Right ventricle myocardium inferior (tissue), 1 donor: ENCODE results near the gene OR10A4. TPM values are rescaled to one million over a fixed set of nuclear protein-coding genes. Genes with fewer than 3 reads are reported as not detected.
"Not testable (repeated sequence)": the region's sequence is repeated elsewhere in the genome, so short reads cannot be mapped to it uniquely, and the experiment has no call there.

ENCODE experiments used
- ATAC-seq: fragments of 200-7000 bp; cut with Tn5 transposase; one replicate; pipeline ENCODE4 v1.9.1; 2020; ENCODE audit warnings: mild to moderate bottlenecking, moderate library complexity
- DNase-seq: peaks from one replicate; pipeline ENCODE4 v3.0.0; 2021; ENCODE audit errors: missing footprints
- intact Hi-C: fragments of 100-400 bp; cut with DNase I; formaldehyde crosslinking; loops from one replicate; pipeline ENCODE4 v1.11.0; 2022
- long read RNA-seq: library from polyadenylated mRNA; unstranded; transcript quantifications from one replicate; pipeline ENCODE4 v2.0.0, GENCODE V29; 2021
- total RNA-seq: library from RNA; stranded (reverse); fragmentation: NEBNext Ultra II Directional; extraction: Animal tissue kit (Norgen Biotek cat#: 25700); gene quantifications from one replicate; pipeline ENCODE4 v1.2.1, GENCODE V29; 2021
- donor health status: DM: no; HTN: yes; CAD: no; lungs with severe emphysema.

Gene OR10A4
- total RNA-seq = not detected
- long read RNA-seq = 0 reads

DNA sequence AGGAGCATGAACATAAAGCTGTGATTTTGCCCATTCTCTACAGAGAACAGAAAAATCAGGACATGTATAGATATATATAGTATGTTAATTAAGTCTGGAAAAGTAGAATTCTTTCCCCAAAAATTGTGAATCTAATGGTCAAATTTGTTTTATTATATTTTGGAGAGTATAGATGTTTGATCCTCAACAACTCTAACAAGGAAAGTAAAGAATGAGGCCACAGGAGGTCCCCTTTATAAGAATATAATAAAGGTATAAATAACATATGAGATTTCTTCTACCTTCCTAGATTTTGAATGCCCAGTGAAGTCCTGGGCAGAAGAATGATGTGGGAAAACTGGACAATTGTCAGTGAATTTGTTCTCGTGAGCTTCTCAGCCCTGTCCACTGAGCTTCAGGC, at the start of gene OR10A4:
Gene OR10A4 (plus strand): TSS at position 301 of the 400 bp plus-strand sequence. CDS start 23 bp downstream, at position 324.
- ATAC-seq (no peak), DNase-seq (no peak)
- intact Hi-C loops = no loop called here

GRCh38 chr11:6828103-6828502, 48.3 kb upstream of the OR10A4 start:
- no peak for ATAC-seq
- DNase-seq = no peak
- intact Hi-C loops = no loop called here

GRCh38 chr11:6833356-6833755, 43.1 kb upstream of the OR10A4 start:
- ATAC-seq (no peak), DNase-seq (no peak)
- intact Hi-C loops = no loop called here

GRCh38 chr11:6834021-6834420, 42.4 kb upstream of the OR10A4 start:
- intact Hi-C loops = no loop called here
- ATAC-seq (no peak), DNase-seq (no peak)

DNA sequence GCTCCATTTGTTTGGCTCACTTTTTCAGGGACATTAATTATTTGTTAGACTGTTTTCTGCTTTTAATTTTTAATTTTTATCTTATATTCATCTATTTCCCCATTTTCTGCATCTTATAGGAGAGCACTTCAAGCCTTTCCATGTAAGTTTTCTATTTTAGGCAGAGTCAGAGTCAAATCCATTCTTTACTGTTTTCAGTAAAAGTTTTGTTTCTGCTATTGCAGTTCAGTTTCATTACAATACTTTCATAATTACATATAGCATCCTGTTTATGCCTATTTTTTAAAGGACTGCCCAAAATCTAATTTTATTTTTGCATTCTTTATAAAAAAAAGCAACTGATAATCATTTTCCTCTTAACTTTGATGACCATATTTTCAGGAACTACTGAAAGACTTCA, 34.7 kb upstream of the OR10A4 start:
- intact Hi-C loops = no loop called here
- DNase-seq (no peak), ATAC-seq (no peak)

GRCh38 chr11:6843670-6844069, 32.8 kb upstream of the OR10A4 start:
- DNase-seq (no peak), ATAC-seq (no peak)
- intact Hi-C loops = no loop called here

DNA sequence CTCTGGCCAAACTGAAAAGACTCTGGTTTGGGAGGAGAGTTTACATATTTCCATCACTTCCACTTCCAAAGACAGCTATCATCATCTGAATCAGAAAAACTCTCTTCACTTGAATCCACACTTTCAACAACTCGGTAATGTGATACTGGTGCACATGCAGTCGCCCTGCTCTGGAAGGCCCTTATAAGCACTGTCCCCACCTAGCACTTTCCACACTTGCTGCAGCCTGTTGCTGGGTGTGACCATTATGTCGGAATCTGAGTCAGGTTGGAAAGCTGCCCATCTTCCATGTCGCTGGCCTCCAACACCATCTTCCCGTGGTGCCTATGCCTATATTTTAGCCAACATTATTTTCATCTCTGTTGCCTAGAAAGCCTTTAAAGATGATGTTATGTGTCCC, 32.1 kb upstream of the OR10A4 start:
- no peak for ATAC-seq
- DNase-seq = no peak
- intact Hi-C loops = no loop called here

GRCh38 chr11:6845383-6845782, 31.0 kb upstream of the OR10A4 start, which contains the start of gene OR10A5:
OR10A5 (plus strand) TSS chr11:6845683; CDS start chr11:6845683, 0 bp downstream.
- ATAC-seq = no peak
- no peak for DNase-seq
- intact Hi-C loops = no loop called here

- intact Hi-C loops = no loop called here
- no peak for ATAC-seq
- no peak for DNase-seq
Measured at GRCh38 chr11:6850526-6850925, 25.9 kb upstream of the OR10A4 start.

DNA sequence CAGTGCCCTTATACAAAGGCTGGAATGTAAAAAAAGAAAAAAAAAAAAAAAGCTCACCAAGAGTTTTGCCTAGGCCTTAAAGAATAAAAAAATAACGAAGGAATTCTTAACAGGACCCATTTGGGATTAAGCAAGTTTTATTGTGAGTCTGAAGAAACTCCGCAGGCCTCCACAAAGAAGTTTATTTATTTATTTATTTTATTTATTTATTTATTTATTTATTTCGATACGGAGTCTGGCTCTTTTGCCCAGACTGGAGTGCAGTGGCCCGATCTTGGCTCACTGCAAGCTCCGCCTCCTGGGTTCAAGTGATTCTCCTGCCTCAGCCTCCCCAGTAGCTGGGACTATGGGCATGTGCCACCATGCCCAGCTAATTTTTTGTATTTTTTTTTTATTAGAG, 21.6 kb upstream of the OR10A4 start:
- ATAC-seq, DNase-seq, intact Hi-C loops: not testable (repeated sequence)

DNA sequence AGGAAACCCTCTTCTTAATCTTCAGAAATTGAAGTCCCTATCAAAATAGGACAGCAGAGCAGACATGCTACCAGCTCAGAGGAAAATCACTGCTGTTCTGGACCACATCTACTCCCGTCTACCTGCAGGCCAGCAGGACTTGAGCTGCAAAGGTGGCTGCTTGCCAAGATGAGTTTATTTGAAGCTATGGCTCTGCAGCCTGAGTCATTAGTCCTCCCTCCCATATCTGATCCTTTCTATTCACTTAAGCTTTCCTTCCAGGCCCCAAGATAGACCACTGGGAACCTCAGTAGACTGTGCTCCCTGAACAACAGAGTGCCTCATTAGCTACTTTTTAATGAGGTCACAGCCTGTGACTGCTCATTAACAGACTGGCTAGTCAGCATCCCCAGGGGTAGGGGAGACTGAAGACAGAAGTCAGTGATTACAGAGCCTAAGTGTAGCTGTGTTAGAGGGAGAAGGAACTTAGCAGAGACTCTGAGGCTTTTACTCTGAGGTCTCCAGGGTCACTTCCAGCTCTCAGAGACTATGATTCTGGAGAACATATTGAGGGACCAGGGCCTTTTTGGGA, 20.4 kb upstream of the OR10A4 start:
- no peak for ATAC-seq
- DNase-seq = no peak
- intact Hi-C loops = no loop called here

- no peak for DNase-seq
- intact Hi-C loops = no loop called here
- ATAC-seq = no peak
Measured at GRCh38 chr11:6856871-6857270, 19.6 kb upstream of the OR10A4 start.

- no peak for DNase-seq
- intact Hi-C loops = no loop called here
- no peak for ATAC-seq
Measured at GRCh38 chr11:6862961-6863360, 13.5 kb upstream of the OR10A4 start, which contains the start of gene OR10A2. OR10A2 (plus strand) TSS chr11:6863057; CDS start chr11:6869755, 6,698 bp downstream.

GRCh38 chr11:6864438-6864837, 12.0 kb upstream of the OR10A4 start:
- DNase-seq (no peak), ATAC-seq (no peak)
- intact Hi-C loops = no loop called here

- no peak for DNase-seq
- no peak for ATAC-seq
- intact Hi-C loops = no loop called here
Measured at GRCh38 chr11:6871278-6871677, 5.1 kb upstream of the OR10A4 start.

DNA sequence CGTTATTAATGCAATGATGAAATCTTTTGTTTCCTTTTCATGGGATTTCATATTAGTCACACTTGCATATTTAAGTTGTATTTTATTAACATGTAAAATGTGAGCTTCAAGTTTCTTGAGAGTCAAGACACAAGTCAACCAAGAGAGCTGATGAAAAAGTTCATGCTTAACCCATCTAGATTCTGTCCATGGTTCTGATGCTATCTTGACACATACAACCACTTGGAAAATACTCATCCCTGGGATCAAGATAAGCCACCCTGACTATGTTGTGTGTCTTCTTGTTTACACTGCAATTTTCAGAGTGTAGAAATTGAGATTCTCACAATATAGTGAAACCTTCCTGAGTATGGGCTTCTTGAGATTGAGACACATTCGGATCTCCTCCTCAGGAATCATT, 664 bp upstream of the OR10A4 start:
- DNase-seq (no peak), ATAC-seq (no peak)
- intact Hi-C loops = no loop called here

DNA sequence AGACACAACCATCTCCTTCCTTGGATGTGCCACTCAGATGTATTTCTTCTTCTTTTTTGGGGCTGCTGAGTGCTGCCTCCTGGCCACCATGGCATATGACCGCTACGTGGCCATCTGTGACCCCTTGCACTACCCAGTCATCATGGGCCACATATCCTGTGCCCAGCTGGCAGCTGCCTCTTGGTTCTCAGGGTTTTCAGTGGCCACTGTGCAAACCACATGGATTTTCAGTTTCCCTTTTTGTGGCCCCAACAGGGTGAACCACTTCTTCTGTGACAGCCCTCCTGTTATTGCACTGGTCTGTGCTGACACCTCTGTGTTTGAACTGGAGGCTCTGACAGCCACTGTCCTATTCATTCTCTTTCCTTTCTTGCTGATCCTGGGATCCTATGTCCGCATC, 489 bp downstream of the OR10A4 start:
- ATAC-seq (no peak), DNase-seq (no peak)
- intact Hi-C loops = no loop called here

DNA sequence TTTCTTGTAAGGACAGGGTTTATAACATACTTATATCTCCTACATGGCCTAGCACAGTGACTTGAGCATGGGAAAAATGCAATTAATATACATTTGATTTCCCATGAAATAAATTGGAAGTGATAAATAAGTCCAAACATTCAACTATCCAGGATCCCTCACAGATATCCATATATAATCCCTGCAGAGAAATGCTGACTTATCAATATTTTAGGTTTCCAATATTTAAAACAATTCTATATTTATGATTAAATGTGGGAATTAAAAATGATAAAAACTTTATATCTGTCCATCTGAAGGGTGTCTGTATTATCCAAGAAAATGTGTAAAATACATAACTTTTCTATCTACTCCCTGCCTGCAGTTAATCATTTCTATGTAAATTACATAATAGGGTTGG, 6.3 kb downstream of the OR10A4 start:
- intact Hi-C loops = no loop called here
- ATAC-seq (no peak), DNase-seq (no peak)

DNA sequence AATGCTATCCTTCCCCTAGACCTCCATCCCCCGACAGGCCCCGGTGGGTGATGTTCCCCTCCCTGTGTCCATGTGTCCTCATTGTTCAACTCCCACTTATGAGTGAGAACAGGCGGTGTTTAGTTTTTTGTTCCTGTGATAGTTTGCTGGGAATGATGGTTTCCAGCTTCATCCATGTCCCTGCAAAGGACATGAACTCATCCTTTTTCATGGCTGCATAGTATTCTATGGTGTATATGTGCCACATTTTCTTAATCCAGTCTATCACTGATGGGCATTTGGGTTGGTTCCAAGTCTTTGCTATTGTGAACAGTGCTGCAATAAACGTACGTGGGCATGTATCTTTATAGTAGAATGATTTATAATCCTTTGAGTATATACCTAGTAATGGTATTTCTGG, 11.3 kb downstream of the OR10A4 start:
- ATAC-seq, DNase-seq, intact Hi-C loops: not testable (repeated sequence)

DNA sequence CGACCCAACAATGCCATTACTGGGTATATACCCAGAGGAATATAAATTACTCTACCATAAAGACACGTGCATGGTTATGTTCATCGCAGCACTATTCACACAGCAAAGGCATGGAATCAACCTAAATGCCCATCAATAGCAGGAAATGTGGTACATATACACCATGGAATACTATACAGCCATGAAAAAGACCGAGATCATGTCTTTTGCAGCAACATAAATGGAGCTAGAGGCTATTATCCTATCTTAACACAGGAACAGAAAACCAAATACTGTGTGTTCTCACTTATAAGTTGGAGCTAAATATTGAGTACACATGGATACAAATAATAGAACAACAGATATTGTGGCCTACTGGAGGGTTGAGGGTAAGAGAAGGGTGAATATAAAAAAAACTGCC, 12.4 kb downstream of the OR10A4 start:
- no peak for ATAC-seq
- no peak for DNase-seq
- intact Hi-C loops = no loop called here

GRCh38 chr11:6889835-6890234, 13.4 kb downstream of the OR10A4 start:
- intact Hi-C loops = no loop called here
- DNase-seq (no peak), ATAC-seq (no peak)
